Measurements from ENCODE around the gene ANTXR2.
A peak's percentile ranks its signal among the peaks of the same experiment; 100 is the strongest.
"Not testable (repeated sequence)": the region's sequence is repeated elsewhere in the genome, so short reads cannot be mapped to it uniquely, and the experiment has no call there.

Gene ANTXR2

GRCh38 chr4:80016506-80016905 is 56.5 kb downstream of the ANTXR2 start:
- DNase-seq: no peak

- no peak for DNase-seq
Measured at GRCh38 chr4:80015407-80016189, 57.4 kb downstream of the ANTXR2 start.

- no peak for DNase-seq
Measured at GRCh38 chr4:80014531-80014930, 58.5 kb downstream of the ANTXR2 start.

GRCh38 chr4:80012291-80012690 is 60.7 kb downstream of the ANTXR2 start:
- DNase-seq: no peak

DNA sequence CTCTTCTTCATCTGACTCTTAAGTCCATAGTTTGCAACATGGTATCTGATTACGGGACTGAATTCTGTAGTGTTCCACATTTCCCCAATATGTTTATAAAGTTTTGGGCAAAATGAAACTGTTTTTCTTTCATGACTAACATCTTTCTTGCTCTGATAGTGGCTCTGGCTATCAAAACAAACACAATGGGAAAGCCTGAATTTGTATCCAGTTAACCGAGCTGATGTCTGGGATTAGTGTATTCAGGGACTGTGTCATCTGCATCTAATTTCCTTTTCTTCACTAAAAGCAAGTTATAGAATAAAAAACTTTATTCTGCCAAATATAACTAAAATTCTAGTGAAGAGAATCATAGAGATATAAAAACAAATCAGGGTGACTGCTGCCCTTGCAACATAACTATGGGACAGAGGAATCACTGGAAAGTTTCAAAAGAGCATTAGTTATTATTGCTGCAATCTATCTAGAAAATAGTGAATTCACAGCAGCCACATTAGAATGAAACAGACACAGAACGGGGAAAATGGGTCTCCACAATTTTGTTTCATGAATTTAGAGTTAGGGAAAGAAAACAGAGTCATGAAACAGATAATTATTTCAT is 61.3 kb downstream of the ANTXR2 start:
- DNase-seq: no peak

DNA sequence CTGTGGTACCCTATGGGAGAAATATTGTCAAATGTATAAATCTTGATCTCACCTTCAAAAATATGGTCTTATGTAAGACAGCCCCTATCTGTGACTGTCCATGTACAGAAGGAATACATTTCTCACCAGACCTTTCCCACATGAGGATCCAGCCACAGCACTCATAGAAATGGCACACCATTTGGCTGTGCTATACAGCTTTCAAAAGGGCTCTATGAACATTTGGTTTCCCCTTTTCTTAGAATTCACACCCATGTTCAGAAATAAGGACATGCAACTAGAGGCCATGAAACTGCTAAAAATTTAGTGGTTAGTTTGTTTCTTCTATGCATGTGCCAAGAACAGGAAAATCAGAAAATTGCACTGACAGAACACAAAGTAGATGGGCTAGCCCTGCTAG is 62.7 kb downstream of the ANTXR2 start:
- DNase-seq: no peak

DNA sequence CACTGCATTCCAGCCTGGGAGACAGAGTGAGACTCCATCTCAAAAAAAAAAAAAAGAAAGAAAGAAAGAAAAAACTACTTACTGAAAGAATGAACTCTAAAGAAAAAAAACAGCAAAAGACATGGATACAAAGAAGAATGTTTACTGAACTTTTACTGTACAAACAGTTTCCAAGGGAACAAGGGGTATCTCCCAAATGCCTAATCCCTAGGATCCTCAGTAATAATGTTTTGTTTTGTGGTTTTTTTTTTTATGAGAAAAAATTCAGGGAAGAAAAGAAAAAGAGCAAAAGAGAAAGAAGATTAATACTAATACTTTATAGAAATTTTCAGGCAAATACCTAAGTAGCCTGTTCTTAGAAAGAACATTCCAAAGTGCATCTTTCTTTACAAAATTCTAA is 63.2 kb downstream of the ANTXR2 start:
- DNase-seq: no peak

- DNase-seq: no peak
Measured at GRCh38 chr4:80008971-80009370, 64.1 kb downstream of the ANTXR2 start.

GRCh38 chr4:80008351-80008750 is 64.7 kb downstream of the ANTXR2 start:
- no peak for DNase-seq

DNA sequence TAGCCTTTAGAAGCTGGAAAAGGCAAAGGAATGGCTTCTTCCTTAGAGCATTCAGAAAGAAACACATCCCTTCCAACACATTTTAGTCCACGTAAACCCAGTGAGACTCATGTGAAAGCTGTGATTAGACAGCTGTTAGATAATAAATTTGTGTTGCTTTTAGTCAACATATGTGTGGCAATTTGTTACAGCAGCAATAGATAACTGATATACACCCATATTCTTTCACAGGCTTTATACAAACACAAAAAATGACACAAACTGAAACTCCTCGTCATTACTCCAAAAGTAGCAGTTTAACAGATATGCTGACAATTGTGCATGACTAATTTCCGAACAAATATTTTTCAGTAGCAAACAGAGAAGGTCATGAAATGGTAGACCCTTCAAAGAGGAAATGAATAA is 65.3 kb downstream of the ANTXR2 start:
- DNase-seq: no peak

GRCh38 chr4:80006935-80007744 is 65.9 kb downstream of the ANTXR2 start:
- DNase-seq: peak; percentile 3 to 42

- no peak for DNase-seq
Measured at GRCh38 chr4:80005863-80006262, 67.2 kb downstream of the ANTXR2 start.

- DNase-seq: no peak
Measured at GRCh38 chr4:80004319-80004718, 68.7 kb downstream of the ANTXR2 start.

- DNase-seq: not testable (repeated sequence)
Measured at GRCh38 chr4:80002559-80002958, 70.5 kb downstream of the ANTXR2 start.

GRCh38 chr4:79999048-79999447 is 74.0 kb downstream of the ANTXR2 start:
- not testable (repeated sequence) for DNase-seq

DNA sequence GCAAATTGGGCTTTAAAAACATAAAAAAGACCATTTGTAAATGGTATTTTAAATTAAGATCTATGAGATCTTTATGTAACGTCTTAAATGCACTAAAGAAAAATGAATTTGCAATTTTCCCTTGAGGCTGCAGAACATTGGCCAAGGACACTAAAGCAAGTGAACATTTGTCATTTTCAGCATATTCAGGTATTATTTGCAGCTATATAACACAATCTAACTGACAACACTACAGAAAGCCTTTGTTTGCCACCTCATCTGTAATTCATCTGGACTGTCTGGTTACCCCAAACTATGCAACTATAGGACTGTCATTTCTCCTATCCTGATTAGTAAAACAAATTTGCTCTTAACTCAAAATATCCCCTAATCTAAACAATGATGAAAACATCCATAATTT is 74.8 kb downstream of the ANTXR2 start:
- DNase-seq: no peak

DNA sequence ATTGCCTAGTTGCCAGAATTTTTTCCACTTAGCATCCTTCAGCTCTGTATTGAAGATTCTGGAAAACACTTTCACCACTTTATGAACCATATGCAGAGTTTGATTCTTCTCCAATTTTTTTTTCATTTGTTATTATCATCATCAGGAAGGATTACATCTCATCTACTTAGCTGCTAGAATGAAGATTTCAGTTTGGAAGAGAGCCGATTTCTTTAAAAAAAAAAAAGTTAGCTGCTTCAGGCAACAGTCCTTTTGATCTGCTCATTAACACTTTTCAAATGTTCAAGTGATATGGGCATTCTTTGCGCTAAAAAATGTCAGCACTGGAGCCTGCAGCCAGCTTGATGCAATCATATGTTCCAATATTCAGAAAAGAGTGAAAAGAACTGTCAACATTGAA is 76.2 kb downstream of the ANTXR2 start:
- DNase-seq: no peak

- DNase-seq: no peak
Measured at GRCh38 chr4:79993476-79993875, 79.6 kb downstream of the ANTXR2 start.

DNA sequence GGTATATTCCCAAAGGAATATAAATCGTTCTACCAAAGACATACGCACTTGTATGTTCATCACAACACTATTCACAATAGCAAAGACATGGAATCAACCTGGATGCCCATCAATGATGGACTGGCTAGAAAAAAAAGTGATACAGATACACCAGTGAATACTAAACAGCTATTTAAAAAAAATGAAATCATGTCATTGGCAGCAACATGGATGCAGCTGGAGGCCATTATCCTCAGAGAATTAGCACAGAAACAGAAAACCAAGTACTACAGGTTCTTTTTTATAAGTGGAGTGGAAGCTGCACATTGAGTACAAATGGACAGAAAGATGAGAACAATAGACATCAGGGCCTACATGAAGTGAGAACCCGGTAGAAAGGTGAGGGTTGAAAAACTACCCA is 81.4 kb downstream of the ANTXR2 start:
- no peak for DNase-seq

DNA sequence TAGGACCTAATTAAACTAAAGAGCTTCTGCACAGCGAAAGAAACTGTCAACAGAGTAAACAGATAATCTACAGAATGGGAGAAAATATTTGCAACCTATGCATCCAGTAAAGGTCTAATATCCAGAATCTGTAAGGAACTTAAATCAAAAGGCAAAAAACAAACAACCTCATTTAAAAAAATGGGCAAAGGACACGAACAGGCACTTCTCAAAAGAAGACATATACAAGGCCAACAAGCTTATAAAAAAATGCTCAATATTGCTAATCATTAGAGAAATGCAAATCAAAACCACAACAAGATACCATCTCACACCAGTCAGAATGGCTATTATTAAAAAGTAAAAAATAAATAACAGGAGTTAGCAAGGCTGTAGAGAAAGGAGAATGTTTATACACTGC is 81.9 kb downstream of the ANTXR2 start:
- not testable (repeated sequence) for DNase-seq

DNA sequence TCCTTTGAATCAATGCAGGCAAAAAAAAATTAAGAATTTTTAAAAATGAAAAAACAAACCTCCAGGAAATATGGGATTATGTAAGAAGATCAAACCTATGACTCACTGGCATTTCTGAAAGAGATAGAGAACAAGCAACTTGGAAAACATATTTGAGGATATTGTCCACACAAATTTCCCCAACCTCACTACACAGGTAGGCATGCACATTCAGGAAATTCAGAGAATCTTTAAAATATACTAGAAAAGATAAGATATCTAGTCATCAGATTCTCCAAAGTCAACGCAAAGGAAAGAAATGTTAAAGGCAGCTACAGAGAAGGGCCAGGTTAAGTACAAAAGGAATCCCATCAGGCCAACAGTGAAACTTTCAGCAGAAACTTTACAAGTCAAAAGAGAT is 85.6 kb downstream of the ANTXR2 start:
- DNase-seq: no peak

DNA sequence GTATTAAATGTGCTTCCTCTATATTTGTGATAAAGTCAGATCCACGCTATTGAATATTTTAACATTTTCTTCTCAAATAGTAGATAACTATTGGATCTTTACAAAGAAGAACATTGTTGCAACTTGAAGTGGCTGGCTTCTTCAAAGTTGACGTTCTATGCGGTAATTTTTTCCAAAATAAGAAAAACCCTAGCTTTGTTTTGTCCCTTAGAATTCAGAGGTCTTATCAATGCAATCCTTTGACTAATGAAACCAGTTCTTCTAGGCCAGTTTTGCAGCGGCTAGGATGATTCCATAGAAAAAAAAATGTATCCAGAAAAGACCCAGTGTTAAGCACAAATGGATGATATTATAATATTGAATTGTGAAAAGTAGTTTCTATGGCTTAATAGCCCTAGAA is 89.6 kb downstream of the ANTXR2 start:
- no peak for DNase-seq

DNA sequence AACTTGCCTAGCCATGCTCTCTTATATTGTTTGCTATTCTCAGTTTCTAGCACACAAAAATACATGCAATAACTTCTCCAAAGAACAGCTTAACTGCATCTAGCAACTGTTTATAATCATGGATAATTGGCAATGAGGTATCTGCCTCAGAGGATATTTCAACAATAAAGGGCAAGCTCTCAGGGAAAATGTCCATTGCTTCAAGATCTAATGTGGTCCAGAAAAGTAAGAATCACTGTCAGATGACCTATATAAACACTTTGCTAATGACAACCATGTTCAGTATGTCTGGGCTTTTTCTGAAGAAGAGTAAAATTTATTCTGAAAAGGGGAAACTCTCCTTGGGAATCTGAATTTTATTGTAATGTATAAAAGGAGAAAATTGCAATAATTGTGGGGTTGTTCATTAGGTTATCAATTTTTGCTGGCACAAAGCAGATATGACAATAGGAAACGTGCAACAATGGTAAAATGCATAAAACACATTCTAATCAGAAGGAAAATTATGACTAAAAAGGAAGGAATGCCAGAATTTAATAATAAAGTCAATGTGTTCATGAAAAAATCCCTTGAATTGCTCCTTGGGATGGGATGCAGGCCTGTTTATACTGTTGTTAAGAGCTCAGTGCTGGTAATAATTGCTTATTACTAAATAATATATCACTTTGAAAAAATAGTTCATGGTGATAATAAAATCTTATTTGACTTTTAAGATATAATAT is 90.3 kb downstream of the ANTXR2 start:
- DNase-seq: no peak

Data from NCI-H524 (cell line).